Prostate gland (tissue), 2 donors: ENCODE results near the gene LY86.

Experiments used
- POLR2A ChIP-seq: fragments of 450-650 bp; IDR thresholded peaks from one replicate; pipeline ENCODE4 v1.6.1; 2016; ENCODE audit warnings: antibody characterized with exemption, mild to moderate bottlenecking
- POLR2AphosphoS5 ChIP-seq: sonication (generic); formaldehyde crosslinking; IDR thresholded peaks from one replicate; pipeline ENCODE4 v1.6.1; 2017; ENCODE audit warnings: antibody characterized with exemption
- TF ChIP-seq, protein P1 (sequence below), 4 experiments: fragments of 200-600 bp in 2 of 4; fragments of 450-650 bp in 2 of 4; sonication (generic) in 2 of 4; IDR thresholded peaks; 1 replicate in 3 of 4; 2 replicates in 1 of 4; pipeline ENCODE4 v1.5.1; 2016 to 2019; ENCODE audit warnings: antibody characterized with exemption in 4 of 4, mild to moderate bottlenecking in 2 of 4, moderate library complexity in 2 of 4

DNA sequence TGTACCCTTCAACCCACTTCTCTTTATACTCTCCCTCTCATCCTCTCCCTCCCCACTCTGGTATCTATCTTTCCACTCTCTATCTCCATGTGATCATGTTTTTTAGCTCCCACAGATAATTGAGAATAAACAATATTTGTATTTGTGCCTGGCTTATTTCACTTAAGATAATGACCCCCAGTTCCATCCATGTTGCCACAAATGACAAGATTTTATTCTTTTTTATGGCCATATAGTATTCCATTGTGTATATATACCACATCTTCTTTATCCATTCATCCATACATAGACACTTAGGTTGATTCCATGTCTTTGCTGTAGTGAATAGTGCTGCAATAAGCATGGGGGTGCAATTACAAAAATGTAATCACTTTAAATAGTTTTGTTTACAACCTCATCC, 62.3 kb downstream of the LY86 start:
- TF ChIP-seq POLR2A, result no peak
- TF ChIP-seq, protein P1, sequence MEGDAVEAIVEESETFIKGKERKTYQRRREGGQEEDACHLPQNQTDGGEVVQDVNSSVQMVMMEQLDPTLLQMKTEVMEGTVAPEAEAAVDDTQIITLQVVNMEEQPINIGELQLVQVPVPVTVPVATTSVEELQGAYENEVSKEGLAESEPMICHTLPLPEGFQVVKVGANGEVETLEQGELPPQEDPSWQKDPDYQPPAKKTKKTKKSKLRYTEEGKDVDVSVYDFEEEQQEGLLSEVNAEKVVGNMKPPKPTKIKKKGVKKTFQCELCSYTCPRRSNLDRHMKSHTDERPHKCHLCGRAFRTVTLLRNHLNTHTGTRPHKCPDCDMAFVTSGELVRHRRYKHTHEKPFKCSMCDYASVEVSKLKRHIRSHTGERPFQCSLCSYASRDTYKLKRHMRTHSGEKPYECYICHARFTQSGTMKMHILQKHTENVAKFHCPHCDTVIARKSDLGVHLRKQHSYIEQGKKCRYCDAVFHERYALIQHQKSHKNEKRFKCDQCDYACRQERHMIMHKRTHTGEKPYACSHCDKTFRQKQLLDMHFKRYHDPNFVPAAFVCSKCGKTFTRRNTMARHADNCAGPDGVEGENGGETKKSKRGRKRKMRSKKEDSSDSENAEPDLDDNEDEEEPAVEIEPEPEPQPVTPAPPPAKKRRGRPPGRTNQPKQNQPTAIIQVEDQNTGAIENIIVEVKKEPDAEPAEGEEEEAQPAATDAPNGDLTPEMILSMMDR (IDR thresholded peaks at IDR 0.05), result no peak
- no peak for TF ChIP-seq POLR2AphosphoS5
